ENCODE results near the gene ARID1B.

The ARID1B gene

DNA sequence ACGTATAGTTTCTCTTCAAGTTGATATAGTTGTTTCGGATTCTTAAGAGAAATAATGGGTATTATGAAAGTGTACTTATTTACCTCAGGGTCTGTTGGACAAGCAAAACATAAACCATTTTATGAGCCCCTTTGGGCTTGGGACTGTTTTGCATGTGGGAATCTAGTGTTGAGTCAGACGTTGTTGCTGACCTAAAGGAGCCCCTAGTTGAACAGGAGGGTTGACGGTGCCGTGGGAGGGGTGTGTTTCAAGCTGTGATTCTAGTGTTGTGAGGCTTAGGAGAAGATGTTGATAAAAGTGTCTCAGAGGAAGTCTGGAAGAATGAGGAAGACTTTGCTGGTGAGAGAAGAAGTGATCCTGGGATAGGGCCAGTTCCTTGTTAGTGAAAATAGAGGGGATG, 140.0 kb downstream of the ARID1B start:
- Histone ChIP-seq H3K36me3 (ENCODE audit: low read length) (no peaks in the 10 kb centered on the region), H4K20me1 (ENCODE audit: low read depth, low read length) (no peaks in the 10 kb centered on the region), H3K4me3 (ENCODE audit: insufficient read depth, low read length, poor library complexity, severe bottlenecking) (no peak overlapping the region), H2AFZ (ENCODE audit: low read depth, low read length, severe bottlenecking) (no peak overlapping the region), H3K27ac (ENCODE audit: low read depth, low read length) (no peak overlapping the region), H3F3A (ENCODE audit: insufficient read depth) (peaks cover 5% of the 10 kb centered on the region; the same call in 1 of the 2 replicates), H3K9me2 (replicated peaks; ENCODE audit: insufficient read depth, low read length) (no peaks in the 10 kb centered on the region), H3K9me3 (ENCODE audit: insufficient read depth, low read length) (no peaks in the 10 kb centered on the region), H3K9ac (ENCODE audit: low read length) (no peak overlapping the region), H3K27me3 (ENCODE audit: low read length) (no peaks in the 10 kb centered on the region), H3K79me2 (ENCODE audit: insufficient read depth, low read length) (peaks cover 20% of the 10 kb centered on the region; the same call in 1 of the 2 replicates), H3K4me2 (ENCODE audit: low read depth, low read length, poor library complexity, severe bottlenecking) (no peak overlapping the region)
- no peak for TF ChIP-seq EZH2phosphoT487 (conservative IDR thresholded peaks at IDR 0.05; ENCODE audit: low read length)
- TF ChIP-seq, protein P1, sequence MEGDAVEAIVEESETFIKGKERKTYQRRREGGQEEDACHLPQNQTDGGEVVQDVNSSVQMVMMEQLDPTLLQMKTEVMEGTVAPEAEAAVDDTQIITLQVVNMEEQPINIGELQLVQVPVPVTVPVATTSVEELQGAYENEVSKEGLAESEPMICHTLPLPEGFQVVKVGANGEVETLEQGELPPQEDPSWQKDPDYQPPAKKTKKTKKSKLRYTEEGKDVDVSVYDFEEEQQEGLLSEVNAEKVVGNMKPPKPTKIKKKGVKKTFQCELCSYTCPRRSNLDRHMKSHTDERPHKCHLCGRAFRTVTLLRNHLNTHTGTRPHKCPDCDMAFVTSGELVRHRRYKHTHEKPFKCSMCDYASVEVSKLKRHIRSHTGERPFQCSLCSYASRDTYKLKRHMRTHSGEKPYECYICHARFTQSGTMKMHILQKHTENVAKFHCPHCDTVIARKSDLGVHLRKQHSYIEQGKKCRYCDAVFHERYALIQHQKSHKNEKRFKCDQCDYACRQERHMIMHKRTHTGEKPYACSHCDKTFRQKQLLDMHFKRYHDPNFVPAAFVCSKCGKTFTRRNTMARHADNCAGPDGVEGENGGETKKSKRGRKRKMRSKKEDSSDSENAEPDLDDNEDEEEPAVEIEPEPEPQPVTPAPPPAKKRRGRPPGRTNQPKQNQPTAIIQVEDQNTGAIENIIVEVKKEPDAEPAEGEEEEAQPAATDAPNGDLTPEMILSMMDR (IDR thresholded peaks at IDR 0.05; ENCODE audit: insufficient read depth, low read length, poor library complexity, severe bottlenecking) = no peak

DNA sequence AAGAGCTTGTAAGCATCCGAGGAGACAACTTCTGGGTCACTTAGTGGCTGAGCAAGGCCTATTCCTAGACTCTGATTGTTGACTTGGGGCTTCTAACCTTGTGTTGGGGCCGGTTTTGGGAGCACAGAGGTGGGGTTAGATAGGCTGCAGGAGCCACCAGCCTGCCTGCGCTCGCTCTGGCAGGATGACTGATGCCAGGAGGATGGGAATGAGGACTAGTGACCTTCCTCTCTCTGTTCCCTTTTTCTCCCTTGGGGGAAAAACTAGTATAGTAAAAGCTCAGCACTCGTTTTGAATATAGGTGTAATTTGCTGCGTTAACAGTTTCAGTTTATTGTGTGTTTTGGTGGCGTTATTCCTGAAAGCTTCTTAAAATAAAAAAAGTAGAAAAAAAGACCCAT, 141.5 kb downstream of the ARID1B start:
- H2AFZ ChIP-seq (ENCODE audit: low read depth, low read length, severe bottlenecking) = no peak overlapping the region
- H3K79me2 ChIP-seq (ENCODE audit: insufficient read depth, low read length) = peaks cover 30% of the 10 kb centered on the region
- no peaks in the 10 kb centered on the region for H3K36me3 ChIP-seq (ENCODE audit: low read length)
- no peak overlapping the region for H3K27ac ChIP-seq (ENCODE audit: low read depth, low read length)
- H3F3A ChIP-seq (ENCODE audit: insufficient read depth) = peaks cover 5% of the 10 kb centered on the region; the same call in 1 of the 2 replicates
- H3K9me3 ChIP-seq (ENCODE audit: insufficient read depth, low read length) = no peaks in the 10 kb centered on the region
- no peak overlapping the region for H3K9ac ChIP-seq (ENCODE audit: low read length)
- no peak overlapping the region for H3K4me2 ChIP-seq (ENCODE audit: low read depth, low read length, poor library complexity, severe bottlenecking)
- no peak overlapping the region for H3K4me3 ChIP-seq (ENCODE audit: insufficient read depth, low read length, poor library complexity, severe bottlenecking)
- no peaks in the 10 kb centered on the region for H3K9me2 ChIP-seq (replicated peaks; ENCODE audit: insufficient read depth, low read length)
- H3K27me3 ChIP-seq (ENCODE audit: low read length) = no peaks in the 10 kb centered on the region
- TF ChIP-seq, protein P1 (IDR thresholded peaks at IDR 0.05; ENCODE audit: insufficient read depth, low read length, poor library complexity, severe bottlenecking) = no peak
- no peak for TF ChIP-seq EZH2phosphoT487 (conservative IDR thresholded peaks at IDR 0.05; ENCODE audit: low read length)
- no peaks in the 10 kb centered on the region for H4K20me1 ChIP-seq (ENCODE audit: low read depth, low read length)

DNA sequence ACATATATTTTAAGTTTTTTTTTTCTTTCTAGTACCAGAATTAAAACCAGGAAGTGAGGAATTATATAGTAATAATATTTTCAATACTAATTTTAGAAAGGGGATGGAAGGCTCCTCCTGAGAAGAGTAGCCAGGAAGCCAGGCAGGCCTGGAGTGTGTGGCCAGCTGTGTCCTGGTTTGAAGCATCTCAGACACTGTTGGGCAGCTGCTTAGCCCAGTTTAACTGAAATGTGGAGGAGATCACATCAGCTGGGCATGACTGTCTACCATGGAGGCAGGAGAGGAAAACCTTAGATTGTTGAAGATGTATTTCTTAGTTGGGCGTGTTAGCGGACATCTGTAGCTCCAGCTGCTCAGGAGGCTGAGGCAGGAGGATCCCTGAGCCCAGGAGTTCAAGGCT, 142.2 kb downstream of the ARID1B start:
- peaks cover 5% of the 10 kb centered on the region; the same call in 1 of the 2 replicates for H3F3A ChIP-seq (ENCODE audit: insufficient read depth)
- H3K79me2 ChIP-seq (ENCODE audit: insufficient read depth, low read length) = peaks cover 30% of the 10 kb centered on the region
- H3K27ac ChIP-seq (ENCODE audit: low read depth, low read length) = no peak overlapping the region
- no peak overlapping the region for H3K4me2 ChIP-seq (ENCODE audit: low read depth, low read length, poor library complexity, severe bottlenecking)
- H3K27me3 ChIP-seq (ENCODE audit: low read length) = no peaks in the 10 kb centered on the region
- H2AFZ ChIP-seq (ENCODE audit: low read depth, low read length, severe bottlenecking) = no peak overlapping the region
- no peaks in the 10 kb centered on the region for H3K9me2 ChIP-seq (replicated peaks; ENCODE audit: insufficient read depth, low read length)
- H3K9me3 ChIP-seq (ENCODE audit: insufficient read depth, low read length) = no peaks in the 10 kb centered on the region
- H3K9ac ChIP-seq (ENCODE audit: low read length) = no peak overlapping the region
- no peaks in the 10 kb centered on the region for H4K20me1 ChIP-seq (ENCODE audit: low read depth, low read length)
- no peak for TF ChIP-seq EZH2phosphoT487 (conservative IDR thresholded peaks at IDR 0.05; ENCODE audit: low read length)
- TF ChIP-seq, protein P1 (IDR thresholded peaks at IDR 0.05; ENCODE audit: insufficient read depth, low read length, poor library complexity, severe bottlenecking) = no peak
- no peaks in the 10 kb centered on the region for H3K36me3 ChIP-seq (ENCODE audit: low read length)
- H3K4me3 ChIP-seq (ENCODE audit: insufficient read depth, low read length, poor library complexity, severe bottlenecking) = no peak overlapping the region
